A549 (cell line): ENCODE measurements around the gene LRRC2. TPM values are rescaled to one million over a fixed set of nuclear protein-coding genes. Genes with fewer than 3 reads are reported as not detected.
"Not testable (repeated sequence)": the region's sequence is repeated elsewhere in the genome, so short reads cannot be mapped to it uniquely, and the experiment has no call there.

Experiments used
- ATAC-seq, 2 experiments: fragments of 200-7000 bp in 1 of 2; fragments of >200 bp in 1 of 2; cut with Nextera tagmentation in 1 of 2; cut with Tn5 transposase in 1 of 2; 3 replicates each; pipeline versions ENCODE4 v1.8.0 to v1.9.1; 2018 to 2020; ENCODE audit warnings: mild to moderate bottlenecking in 1 of 2, moderate library complexity in 1 of 2
- CTCF ChIA-PET: fragments of 300-600 bp; sonication (Branson Sonifier 250); formaldehyde crosslinking; extraction: SDS; loops from one replicate; lab custom pipeline; 2021; ENCODE audit warnings: antibody characterized with exemption, inconsistent platforms; lab: Yijun Ruan, JAX
- POLR2A ChIA-PET: fragments of 350-600 bp; formaldehyde crosslinking; extraction: SDS; loops from one replicate; lab custom pipeline; 2021; ENCODE audit warnings: antibody characterized with exemption, inconsistent platforms; lab: Yijun Ruan, JAX
- DNase-seq, 2 experiments: peaks; one replicate each; pipeline versions ENCODE4 v3.0.0 to v3.0.0-alpha.2; 2011 to 2016; ENCODE audit warnings: low read depth in 1 of 2, low spot score in 1 of 2
- FAIRE-seq: peaks from 2 replicates; lab custom pipeline; 2011; peaks lifted over from hg19 to GRCh38; lab: Jason Lieb, UNC
- H3K27ac ChIP-seq, 2 experiments: fragments of >200 bp; sonication (Bioruptor Twin); formaldehyde crosslinking; 3 replicates each; pipeline ENCODE4 v1.5.1; 2016 to 2017
- H3K4me1 ChIP-seq: fragments of >200 bp; sonication (Bioruptor Twin); formaldehyde crosslinking; 3 replicates; pipeline ENCODE4 v1.6.1; 2016
- H3K4me2 ChIP-seq: fragments of >200 bp; sonication (Bioruptor Twin); formaldehyde crosslinking; 3 replicates; pipeline ENCODE4 v1.6.1; 2016
- H3K4me3 ChIP-seq: fragments of >200 bp; sonication (Bioruptor Twin); formaldehyde crosslinking; 3 replicates; pipeline ENCODE4 v1.5.1; 2016
- H3K9me3 ChIP-seq: fragments of >200 bp; sonication (Bioruptor Twin); formaldehyde crosslinking; 3 replicates; pipeline ENCODE4 v1.6.1; 2016
- BHLHE40 ChIP-seq: IDR thresholded peaks from 2 replicates; pipeline ENCODE4 v1.6.1; 2012; ENCODE audit warnings: low read depth, low read length, inconsistent platforms
- CBX8 ChIP-seq: fragments of 200-600 bp; sonication (generic); IDR thresholded peaks from 2 replicates; pipeline ENCODE4 v1.6.1; 2016
- CEBPB ChIP-seq, 2 experiments: fragments of >200 bp in 1 of 2; sonication (Bioruptor Twin) in 1 of 2; formaldehyde crosslinking in 1 of 2; IDR thresholded peaks; 2 replicates each; pipeline ENCODE4 v1.6.1; 2012 to 2016
- EHF ChIP-seq: fragments of 250-450 bp; sonication (Bioruptor Pico); IDR thresholded peaks from 2 replicates; pipeline ENCODE4 v1.5.0; 2020; ENCODE audit warnings: mild to moderate bottlenecking
- EHMT2 ChIP-seq: fragments of 200-600 bp; sonication (generic); IDR thresholded peaks from 2 replicates; pipeline ENCODE4 v1.6.1; 2016; ENCODE audit warnings: antibody characterized with exemption, low read depth, mild to moderate bottlenecking, moderate library complexity
- ESRRA ChIP-seq: fragments of 150-350 bp; IDR thresholded peaks from 2 replicates; pipeline ENCODE4 v1.6.1; 2014; ENCODE audit warnings: mild to moderate bottlenecking, low read length, borderline replicate concordance
- FOSB ChIP-seq: fragments of 250-450 bp; sonication (Bioruptor Pico); IDR thresholded peaks from 2 replicates; pipeline ENCODE4 v1.5.0; 2020; ENCODE audit warnings: mild to moderate bottlenecking, moderate library complexity
- FOSL2 ChIP-seq, 2 experiments: fragments of 450-650 bp in 1 of 2; fragments of >200 bp in 1 of 2; sonication (Bioruptor Twin) in 1 of 2; formaldehyde crosslinking; IDR thresholded peaks; 2 replicates each; pipeline versions ENCODE4 v1.5.0 to v1.6.1; 2016 to 2020; ENCODE audit warnings: mild to moderate bottlenecking in 1 of 2, moderate library complexity in 1 of 2
- FOXS1 ChIP-seq: fragments of 250-450 bp; sonication (Bioruptor Pico); IDR thresholded peaks from 2 replicates; pipeline ENCODE4 v1.5.0; 2020; ENCODE audit warnings: mild to moderate bottlenecking, moderate library complexity
- GATA3 ChIP-seq: IDR thresholded peaks from 2 replicates; pipeline ENCODE4 v1.6.1; 2012; ENCODE audit warnings: borderline replicate concordance
- HDAC2 ChIP-seq: fragments of 200-600 bp; sonication (generic); IDR thresholded peaks from 2 replicates; pipeline ENCODE4 v1.6.1; 2016
- HEYL ChIP-seq: fragments of 250-450 bp; sonication (Bioruptor Pico); IDR thresholded peaks from 2 replicates; pipeline ENCODE4 v1.8.0; 2021; ENCODE audit warnings: mild to moderate bottlenecking, moderate library complexity
- HOXB5 ChIP-seq: fragments of 250-450 bp; sonication (Bioruptor Pico); IDR thresholded peaks from 2 replicates; pipeline ENCODE4 v1.5.0; 2020; ENCODE audit warnings: mild to moderate bottlenecking, moderate library complexity
- JUN ChIP-seq, 2 experiments: fragments of >200 bp; sonication (Bioruptor Twin); formaldehyde crosslinking; IDR thresholded peaks; 2 replicates in 1 of 2; 3 replicates in 1 of 2; pipeline ENCODE4 v1.6.1; 2016 to 2017
- KDM1A ChIP-seq: fragments of 200-600 bp; sonication (generic); IDR thresholded peaks from 2 replicates; pipeline ENCODE4 v1.6.1; 2016; ENCODE audit warnings: low read depth, mild to moderate bottlenecking
- NPAS2 ChIP-seq: fragments of 250-450 bp; sonication (Bioruptor Pico); IDR thresholded peaks from 2 replicates; pipeline ENCODE4 v1.8.0; 2022; ENCODE audit warnings: mild to moderate bottlenecking, moderate library complexity, borderline replicate concordance
- NR3C1 ChIP-seq: fragments of >200 bp; sonication (Bioruptor Twin); formaldehyde crosslinking; IDR thresholded peaks from 3 replicates; pipeline ENCODE4 v1.6.1; 2017
- RARB ChIP-seq: fragments of 250-450 bp; sonication (Bioruptor Pico); IDR thresholded peaks from 2 replicates; pipeline ENCODE4 v1.8.0; 2021; ENCODE audit warnings: mild to moderate bottlenecking, moderate library complexity
- RCOR1 ChIP-seq: fragments of 150-350 bp; IDR thresholded peaks from 2 replicates; pipeline ENCODE4 v1.6.1; 2014; ENCODE audit warnings: antibody characterized with exemption, low read length, low read depth
- SREBF2 ChIP-seq: fragments of 450-650 bp; IDR thresholded peaks from 2 replicates; pipeline ENCODE4 v1.6.1; 2014; ENCODE audit warnings: mild to moderate bottlenecking, moderate library complexity
- TP53 ChIP-seq: fragments of 250-450 bp; sonication (Bioruptor Pico); IDR thresholded peaks from 2 replicates; pipeline ENCODE4 v1.5.0; 2021; ENCODE audit warnings: mild to moderate bottlenecking, moderate library complexity
- ZFP36 ChIP-seq: fragments of 450-650 bp; IDR thresholded peaks from 2 replicates; pipeline ENCODE4 v1.6.1; 2014; ENCODE audit warnings: borderline replicate concordance; ENCODE audit not compliant: partially characterized antibody
- ZSCAN20 ChIP-seq: fragments of 250-450 bp; sonication (Bioruptor Pico); IDR thresholded peaks from 2 replicates; pipeline ENCODE4 v1.8.0; 2022; ENCODE audit warnings: mild to moderate bottlenecking, moderate library complexity
- WGBS: methylation state at CpG from one replicate; pipeline ENCODE4 v1.1.6; 2017; ENCODE audit errors: missing lambda C conversion rate; 5-methylcytosine and 5-hydroxymethylcytosine counted together
- polyA plus RNA-seq, 4 experiments: library from polyadenylated mRNA; depleted of rRNA in 3 of 4; stranded (reverse); fragments of >200 nt; fragmentation: RNase III in 1 of 4; extraction: RNeasy Plus Mini Kit Qiagen cat#74134 plus additional on column Dnase treatment in 1 of 4; gene quantifications; 2 replicates in 3 of 4; 3 replicates in 1 of 4; pipeline ENCODE4 v1.2.3, GENCODE V29; 2011 to 2017
- TF ChIP-seq, protein P1 (sequence below): fragments of >200 bp; sonication (Bioruptor Twin); formaldehyde crosslinking; IDR thresholded peaks from 3 replicates; pipeline ENCODE4 v1.5.1; 2016

Gene LRRC2
- polyA plus RNA-seq, 2 of the 4 experiments (the other 2 are of a cell fraction), result not detected

GRCh38 chr3:46579756-46580286, 13.7 kb upstream of the LRRC2 start:
- Histone ChIP-seq H3K4me3 (no peak overlapping the region), H3K4me1 (no peaks in the 10 kb centered on the region; the same call in 2 of the 3 replicates), H3K27ac (no peak overlapping the region), H3K4me2 (no peak overlapping the region), H3K9me3 (no peaks in the 10 kb centered on the region)
- DNase-seq (no peak), ATAC-seq (no peak), FAIRE-seq (no peak)
- ChIA-PET POLR2A (no interaction called here), CTCF (no interaction called here)
- 87% methylated on average over 14 of the region's 14 CpGs for WGBS
- TF ChIP-seq RARB (CRISPR knock-in tag) (no peak), FOXS1 (CRISPR knock-in tag) (no peak), HDAC2 (no peak), FOSB (CRISPR knock-in tag) (no peak), CEBPB (IDR thresholded peaks at IDR 0.05) (no peak), ESRRA (no peak), SREBF2 (no peak), ZFP36 (no peak), NPAS2 (CRISPR knock-in tag) (no peak), TP53 (no peak), EHMT2 (no peak), EHF (CRISPR knock-in tag) (no peak)
- TF ChIP-seq, protein P1, sequence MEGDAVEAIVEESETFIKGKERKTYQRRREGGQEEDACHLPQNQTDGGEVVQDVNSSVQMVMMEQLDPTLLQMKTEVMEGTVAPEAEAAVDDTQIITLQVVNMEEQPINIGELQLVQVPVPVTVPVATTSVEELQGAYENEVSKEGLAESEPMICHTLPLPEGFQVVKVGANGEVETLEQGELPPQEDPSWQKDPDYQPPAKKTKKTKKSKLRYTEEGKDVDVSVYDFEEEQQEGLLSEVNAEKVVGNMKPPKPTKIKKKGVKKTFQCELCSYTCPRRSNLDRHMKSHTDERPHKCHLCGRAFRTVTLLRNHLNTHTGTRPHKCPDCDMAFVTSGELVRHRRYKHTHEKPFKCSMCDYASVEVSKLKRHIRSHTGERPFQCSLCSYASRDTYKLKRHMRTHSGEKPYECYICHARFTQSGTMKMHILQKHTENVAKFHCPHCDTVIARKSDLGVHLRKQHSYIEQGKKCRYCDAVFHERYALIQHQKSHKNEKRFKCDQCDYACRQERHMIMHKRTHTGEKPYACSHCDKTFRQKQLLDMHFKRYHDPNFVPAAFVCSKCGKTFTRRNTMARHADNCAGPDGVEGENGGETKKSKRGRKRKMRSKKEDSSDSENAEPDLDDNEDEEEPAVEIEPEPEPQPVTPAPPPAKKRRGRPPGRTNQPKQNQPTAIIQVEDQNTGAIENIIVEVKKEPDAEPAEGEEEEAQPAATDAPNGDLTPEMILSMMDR, result no peak

DNA sequence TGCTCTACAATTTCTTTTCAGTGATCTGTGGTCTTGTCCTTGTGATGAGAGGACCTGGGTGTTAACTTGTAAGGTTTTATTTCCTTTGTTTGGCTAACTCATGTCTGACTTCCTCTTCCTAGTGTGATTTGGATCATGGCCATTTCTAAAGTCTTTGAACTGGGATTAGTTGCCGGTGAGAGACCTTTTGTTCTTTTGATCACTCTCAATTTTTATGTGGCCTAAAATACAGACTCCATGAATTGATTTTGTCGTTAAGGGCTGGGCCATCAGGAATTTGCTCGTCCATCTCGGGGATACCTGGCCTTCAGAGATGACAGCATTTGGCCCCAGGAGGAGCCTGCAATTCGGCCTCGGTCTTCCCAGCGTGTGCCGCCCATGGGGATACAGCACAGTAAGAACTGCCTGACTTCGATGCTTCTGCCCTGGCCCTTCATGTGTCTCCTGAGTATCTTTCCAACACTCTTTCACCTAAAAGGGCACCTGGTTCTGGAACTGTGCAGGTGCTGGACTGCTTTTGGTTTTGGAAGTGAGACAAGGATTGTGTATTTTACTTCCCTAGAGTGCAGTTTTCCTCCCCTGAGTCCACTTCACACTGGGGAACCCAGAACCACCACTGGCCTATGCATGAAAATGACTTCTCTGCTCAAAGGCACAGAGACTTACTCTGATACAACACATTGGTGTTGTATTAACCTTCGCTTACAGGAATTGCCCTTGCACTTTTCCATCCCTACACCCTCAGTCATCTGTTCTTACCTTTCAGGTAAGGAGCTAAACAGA, 13.1 kb upstream of the LRRC2 start:
- DNase-seq (no peak), FAIRE-seq (no peak), ATAC-seq (no peak)
- 63% methylated on average over 5 of the region's 10 CpGs for WGBS
- Histone ChIP-seq H3K4me2 (no peak overlapping the region), H3K4me1 (no peaks in the 10 kb centered on the region; the same call in 2 of the 3 replicates), H3K4me3 (no peak overlapping the region), H3K27ac (no peak overlapping the region), H3K9me3 (no peaks in the 10 kb centered on the region)
- POLR2A ChIA-PET, result no interaction called here
- CTCF ChIA-PET, result no interaction called here
- TF ChIP-seq BHLHE40 (no peak), CEBPB (IDR thresholded peaks at IDR 0.05) (no peak), FOSL2 (IDR thresholded peaks at IDR 0.05) (no peak), FOSL2 (CRISPR knock-in tag; IDR thresholded peaks at IDR 0.05) (no peak), HOXB5 (no peak), ZSCAN20 (CRISPR knock-in tag) (no peak), KDM1A (no peak), NR3C1 (no peak), GATA3 (no peak), EHF (CRISPR knock-in tag) (no peak), RCOR1 (no peak), CBX8 (no peak), HEYL (CRISPR knock-in tag) (no peak), EHMT2 (no peak), JUN (IDR thresholded peaks at IDR 0.05) (no peak), TP53 (no peak)
- TF ChIP-seq, protein P1, result no peak

DNA sequence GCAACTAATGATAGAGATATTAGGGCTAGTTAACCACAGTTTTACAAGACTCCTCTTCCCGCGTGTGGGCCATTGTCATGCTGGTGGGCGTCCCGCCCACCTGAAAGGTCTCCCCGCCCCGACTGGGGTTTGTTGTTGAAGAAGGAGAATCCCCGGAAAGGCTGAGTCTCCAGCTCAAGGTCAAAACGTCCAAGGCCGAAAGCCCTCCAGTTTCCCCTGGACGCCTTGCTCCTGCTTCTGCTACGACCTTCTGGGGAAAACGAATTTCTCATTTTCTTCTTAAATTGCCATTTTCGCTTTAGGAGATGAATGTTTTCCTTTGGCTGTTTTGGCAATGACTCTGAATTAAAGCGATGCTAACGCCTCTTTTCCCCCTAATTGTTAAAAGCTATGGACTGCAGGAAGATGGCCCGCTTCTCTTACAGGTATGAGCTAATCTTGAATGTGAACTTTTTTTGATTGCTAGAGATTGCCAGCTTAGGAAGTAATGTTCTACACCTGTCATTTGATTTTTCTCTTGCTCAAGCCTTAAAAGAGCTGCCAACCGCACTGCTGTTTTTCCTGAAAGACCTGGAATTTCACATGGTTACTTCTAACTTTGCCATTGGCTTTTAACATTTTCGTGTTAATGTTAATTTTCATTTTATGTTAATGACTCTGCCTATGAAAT, 11.6 kb upstream of the LRRC2 start:
- CTCF ChIA-PET, FAIRE-seq: not testable (repeated sequence)

More for the DNA sequence above, 11.6 kb upstream of the LRRC2 start:
- ATAC-seq, H3K9me3 ChIP-seq, POLR2A ChIA-PET, H3K4me3 ChIP-seq, DNase-seq, H3K4me2 ChIP-seq, H3K27ac ChIP-seq, H3K4me1 ChIP-seq: not testable (repeated sequence)
- WGBS, result 80% methylated on average over 14 of the region's 18 CpGs
